NCI-H748 treated with DMSO at 0.1 percent for 48 hours (cell line): ENCODE measurements around the gene CHCHD6.

Experiments
- DNase-seq: peaks from one replicate; lab custom pipeline; 2025; lab: John Stamatoyannopoulos, UW

CHCHD6 gene

GRCh38 chr3:126859415-126860246 lies 155.6 kb downstream of the CHCHD6 start:
- no peak for DNase-seq

DNA sequence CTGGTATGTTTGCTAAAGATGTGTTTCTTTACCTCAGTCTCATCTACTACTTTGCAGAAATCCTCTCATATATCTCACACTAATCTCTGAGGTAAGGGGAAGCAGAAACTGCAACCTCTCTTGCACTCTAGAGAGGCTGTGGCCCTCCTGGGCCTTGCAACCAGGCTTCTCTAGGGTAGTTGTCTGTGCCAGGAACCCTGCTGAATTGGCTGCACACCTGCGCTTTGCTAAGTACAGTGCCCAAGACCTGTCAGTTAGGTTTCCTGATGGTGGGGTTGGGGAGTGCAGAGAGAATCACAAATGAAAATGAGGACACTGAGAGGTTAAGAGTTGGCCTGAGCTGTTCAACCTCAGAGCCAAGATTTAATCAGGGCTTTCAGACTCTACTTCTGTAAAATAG lies 161.7 kb downstream of the CHCHD6 start:
- DNase-seq = no peak

- no peak for DNase-seq
Observed at GRCh38 chr3:126866175-126866759, 162.2 kb downstream of the CHCHD6 start.

DNA sequence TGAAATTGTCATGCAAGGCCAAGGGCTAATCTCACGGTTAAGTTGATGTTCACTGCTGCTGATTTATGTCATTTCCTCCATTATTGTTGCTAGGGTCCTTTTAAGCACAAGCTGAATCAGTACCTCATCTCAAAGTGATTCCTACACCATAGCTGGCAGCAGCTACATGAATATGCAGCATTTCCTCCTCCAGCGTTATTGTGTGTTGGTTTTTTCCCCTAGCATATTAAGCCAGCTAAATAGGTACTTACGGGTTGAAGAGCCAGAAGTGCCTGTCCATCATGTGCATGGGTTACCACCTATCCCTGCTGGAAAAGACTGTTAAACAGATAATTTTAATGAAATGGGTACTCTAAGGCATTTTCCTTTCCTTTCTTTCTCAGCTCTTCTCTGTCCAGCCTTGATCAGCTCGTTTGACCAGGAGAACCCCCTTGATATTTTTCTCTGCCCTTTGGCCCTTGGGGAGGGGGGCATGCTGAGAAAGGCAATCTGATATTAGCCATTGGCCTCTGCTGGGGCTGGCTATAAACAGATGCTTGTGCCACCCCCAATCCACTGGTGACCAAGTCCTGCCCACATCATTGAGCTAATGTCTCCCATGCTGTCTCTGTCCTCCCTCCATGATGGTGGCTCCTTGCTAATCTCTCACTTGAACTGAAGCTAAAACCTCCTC lies 163.3 kb downstream of the CHCHD6 start:
- DNase-seq = no peak

- DNase-seq = no peak
Observed at GRCh38 chr3:126867863-126868200, 163.8 kb downstream of the CHCHD6 start.

DNA sequence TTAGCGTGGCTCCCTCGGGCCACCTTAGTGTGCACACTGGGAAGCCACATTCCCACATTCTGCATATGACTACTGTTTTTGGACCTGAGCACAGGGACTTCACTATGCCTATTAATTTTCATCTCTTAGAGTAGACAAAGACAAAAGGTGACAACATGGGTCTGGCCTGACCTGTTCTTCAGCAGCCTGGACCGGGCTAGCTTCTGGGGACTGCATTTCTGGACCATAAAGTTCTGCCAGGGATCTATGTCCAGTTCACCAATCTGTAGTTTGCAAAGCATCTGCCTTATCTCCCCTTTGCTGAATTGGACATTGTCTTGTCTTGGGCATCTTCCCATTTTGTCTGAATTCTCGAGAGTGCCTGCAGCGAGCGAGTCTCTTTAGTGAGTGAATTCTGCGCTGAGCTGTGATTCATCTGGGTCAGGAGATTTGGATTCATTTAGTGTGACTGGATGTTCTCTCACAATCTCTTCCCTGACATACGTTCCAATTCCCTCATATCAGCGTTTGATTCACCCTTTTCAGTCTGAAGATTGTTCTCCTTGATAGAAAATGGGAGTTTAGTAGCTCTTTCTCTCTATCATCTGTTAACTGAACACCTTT lies 166.7 kb downstream of the CHCHD6 start:
- DNase-seq = no peak

- no peak for DNase-seq
Observed at GRCh38 chr3:126872701-126873342, 168.8 kb downstream of the CHCHD6 start.

- no peak for DNase-seq
Observed at GRCh38 chr3:126873416-126873815, 169.4 kb downstream of the CHCHD6 start.

DNA sequence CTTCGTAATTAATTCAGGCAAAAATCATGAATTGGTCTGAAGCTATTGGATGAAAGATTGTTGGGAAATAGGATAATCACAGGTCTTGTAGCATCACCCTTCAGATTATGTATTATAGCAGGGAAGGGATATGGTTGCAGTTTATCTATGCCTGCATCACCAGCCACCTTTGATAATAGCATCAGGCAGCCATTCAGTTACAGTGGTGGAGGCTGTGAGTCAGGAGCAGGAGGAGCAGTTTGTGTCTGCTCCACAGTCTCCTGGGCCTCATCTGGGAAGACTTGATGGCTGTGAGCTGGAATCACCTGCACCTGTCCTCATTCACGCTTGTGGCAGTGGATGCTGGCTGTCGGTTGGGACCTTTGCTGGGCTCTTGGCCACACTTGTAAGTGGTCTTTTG lies 174.6 kb downstream of the CHCHD6 start:
- DNase-seq = no peak

- no peak for DNase-seq
Observed at GRCh38 chr3:126880901-126881300, 176.9 kb downstream of the CHCHD6 start.

DNA sequence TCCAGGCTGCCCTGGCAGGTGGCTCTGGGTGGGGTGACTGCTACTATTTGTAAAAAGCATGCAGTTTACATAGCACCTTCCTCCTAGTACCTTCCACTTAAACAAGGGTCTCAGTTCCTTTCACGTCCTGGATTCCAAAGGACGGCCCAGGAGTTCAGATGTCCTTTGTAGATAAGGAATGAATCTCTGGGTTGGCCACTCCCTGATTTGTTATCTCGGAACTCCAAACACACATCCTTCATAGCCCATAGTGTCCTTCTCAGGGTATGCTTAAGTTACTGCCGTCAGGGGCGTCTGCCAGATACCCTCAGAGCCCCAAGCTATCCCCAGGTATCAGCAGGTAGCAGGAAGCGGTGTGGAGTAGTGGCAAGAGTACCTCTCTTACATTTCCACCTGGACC lies 177.8 kb downstream of the CHCHD6 start:
- no peak for DNase-seq

- no peak for DNase-seq
Observed at GRCh38 chr3:126883241-126883640, 179.2 kb downstream of the CHCHD6 start.

GRCh38 chr3:126885425-126885824 lies 181.4 kb downstream of the CHCHD6 start:
- no peak for DNase-seq

DNA sequence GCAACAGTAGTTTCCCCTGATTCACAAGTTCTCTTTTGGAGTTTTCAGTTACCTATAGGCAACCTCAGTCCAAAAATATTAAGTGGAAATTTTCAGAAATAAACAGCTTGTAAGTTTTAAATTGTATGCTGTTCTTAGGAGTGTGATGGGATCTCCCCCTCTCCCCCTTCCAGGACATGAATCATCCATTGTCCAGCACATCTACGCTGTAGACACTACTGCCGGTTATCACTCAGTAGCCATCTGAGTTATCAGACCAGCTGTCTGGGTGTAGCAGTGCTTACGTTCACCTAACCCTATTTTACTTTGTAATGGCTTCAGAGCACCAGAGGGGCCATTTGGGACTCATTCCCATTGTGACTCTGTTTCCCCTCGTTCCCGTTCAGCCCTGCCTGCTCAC lies 182.2 kb downstream of the CHCHD6 start:
- no peak for DNase-seq

DNA sequence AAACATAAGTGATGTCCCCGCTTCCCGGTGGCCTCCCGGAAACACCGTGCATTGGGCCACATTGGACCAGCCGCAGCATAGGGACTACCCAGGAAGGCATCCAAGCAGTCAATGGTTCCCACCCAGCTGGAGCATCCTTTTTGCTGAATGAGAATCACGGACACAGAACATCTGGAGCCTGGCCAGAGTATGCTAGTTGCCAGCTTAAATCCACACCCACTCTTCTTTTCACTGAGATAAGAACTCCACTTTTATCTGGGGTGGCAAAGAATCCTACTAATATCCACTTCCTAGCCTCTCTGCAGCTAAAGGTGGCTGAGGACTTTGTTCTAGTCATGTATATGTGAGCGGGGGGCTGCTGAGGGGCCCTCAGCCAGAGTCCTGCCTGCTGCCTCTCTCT lies 183.6 kb downstream of the CHCHD6 start:
- DNase-seq = no peak

DNA sequence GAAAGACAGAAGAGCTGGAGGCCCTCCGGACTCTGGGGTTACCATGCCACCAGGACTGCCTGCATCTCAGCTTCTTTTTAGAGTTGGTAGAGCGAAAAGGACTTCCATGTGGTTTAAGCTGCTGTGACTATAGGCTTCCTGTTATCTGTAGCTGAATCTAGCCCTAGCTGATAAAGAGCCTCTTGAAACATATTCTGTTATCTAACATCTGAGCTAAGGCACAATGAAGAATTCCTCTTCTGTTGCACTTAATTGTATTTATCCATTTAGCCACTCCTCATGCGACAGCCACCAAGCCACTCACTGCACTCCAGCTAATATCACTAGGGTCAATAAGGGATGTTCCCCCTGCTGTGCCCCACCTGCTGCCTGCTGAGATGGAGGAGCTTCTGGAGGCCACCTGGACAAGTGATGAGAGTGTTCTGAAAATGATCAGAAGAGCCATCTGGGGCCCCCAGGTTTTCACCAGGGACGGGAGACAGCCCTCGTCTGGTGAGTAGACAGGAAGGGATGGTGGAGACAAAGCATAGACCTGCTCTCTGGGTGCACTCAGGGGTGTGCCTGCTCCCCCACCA lies 184.2 kb downstream of the CHCHD6 start:
- peak; percentile 58 for DNase-seq

- DNase-seq = no peak
Observed at GRCh38 chr3:126889276-126890201, 185.5 kb downstream of the CHCHD6 start.

- DNase-seq = no peak
Observed at GRCh38 chr3:126891141-126891540, 187.1 kb downstream of the CHCHD6 start.

DNA sequence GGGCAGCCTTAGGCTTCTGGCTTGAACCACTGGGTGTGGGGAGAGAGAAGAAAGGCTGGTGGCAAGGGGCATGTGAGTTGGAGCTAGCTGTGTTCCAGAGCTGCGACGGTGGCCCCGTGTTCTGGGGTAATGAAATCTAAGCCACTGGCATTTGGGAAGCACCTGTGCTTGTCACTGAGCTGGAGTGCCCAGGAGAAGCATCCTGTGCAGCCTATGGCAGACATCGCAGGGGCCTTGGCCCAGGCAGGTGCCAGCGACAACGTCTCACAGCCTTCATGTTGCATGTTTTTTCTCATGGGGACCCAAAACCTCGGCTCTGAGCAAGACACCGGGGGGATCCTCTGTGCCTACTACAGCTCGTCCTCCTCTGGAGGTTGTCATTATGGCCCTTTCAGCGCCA lies 187.8 kb downstream of the CHCHD6 start:
- DNase-seq = no peak

DNA sequence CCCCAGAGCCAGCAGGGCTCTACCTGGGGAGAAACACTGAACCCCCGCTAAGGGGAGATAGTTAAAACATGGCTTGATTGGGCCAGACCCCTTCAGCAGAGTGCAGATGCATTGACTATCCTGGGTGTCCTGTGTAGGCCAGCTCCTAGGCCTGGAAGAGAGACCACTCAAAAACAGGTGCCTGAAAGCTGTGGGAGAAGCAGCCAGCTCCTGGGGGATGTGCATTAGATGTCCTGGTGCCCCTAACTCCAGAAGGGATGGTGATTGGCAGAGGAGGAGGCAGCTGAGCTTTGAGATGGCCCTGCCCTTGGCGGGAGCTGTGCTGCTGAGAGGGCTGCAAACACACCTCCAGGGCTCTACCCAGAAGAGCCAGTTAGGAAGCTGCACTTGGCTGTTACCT lies 189.6 kb downstream of the CHCHD6 start:
- no peak for DNase-seq

- DNase-seq = no peak
Observed at GRCh38 chr3:126894475-126894874, 190.4 kb downstream of the CHCHD6 start.
